HG03025 (cell line): ENCODE results near the gene KBTBD2.
"Not testable (repeated sequence)": the region's sequence is repeated elsewhere in the genome, so short reads cannot be mapped to it uniquely, and the experiment has no call there.

Experiments
- ATAC-seq: cut with Tn5 transposase; IDR thresholded peaks from one replicate; pipeline ENCODE4 v1.9.1; 2021; ENCODE audit warnings: mild to moderate bottlenecking, moderate library complexity; ENCODE audit not compliant: unreplicated experiment, low FRiP score

Gene KBTBD2

DNA sequence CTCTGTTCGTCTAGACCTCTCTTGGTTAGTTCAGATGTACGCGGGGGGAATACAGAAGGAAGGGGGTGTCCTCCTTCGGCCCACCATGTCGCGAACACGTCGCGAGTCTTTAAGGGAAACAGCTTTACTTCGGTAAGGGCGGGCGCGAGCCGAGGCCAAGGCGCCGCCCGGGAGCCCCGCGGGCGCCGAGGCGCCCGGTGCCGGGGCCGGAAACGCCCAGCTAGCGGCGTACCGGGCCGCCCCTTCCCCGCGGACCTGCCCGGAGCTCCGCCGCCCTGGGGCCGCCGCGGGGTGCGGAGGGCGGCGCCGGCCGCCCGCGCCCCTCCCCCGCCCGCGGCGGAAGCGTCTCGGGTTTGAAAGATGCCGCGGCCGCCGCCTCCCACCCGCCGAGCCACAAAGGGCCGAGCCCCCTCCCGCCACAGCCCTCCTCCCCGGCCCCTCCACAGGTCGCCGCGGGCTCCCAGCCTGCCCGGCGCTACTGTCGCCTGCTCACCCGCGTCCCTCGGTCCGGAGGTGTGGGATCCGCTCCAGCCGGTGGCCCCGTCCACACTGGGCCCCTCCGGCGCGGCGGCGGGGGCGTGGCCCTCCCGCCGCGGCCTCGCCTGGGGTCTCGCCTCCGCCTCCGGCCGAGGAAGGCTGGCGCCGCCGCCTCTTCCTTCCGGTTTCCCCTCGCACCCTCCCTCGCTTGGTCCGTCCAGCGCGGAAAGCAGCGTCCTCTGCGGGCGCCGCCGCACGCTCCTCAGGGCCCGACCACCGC lies at the start of gene KBTBD2:
Gene KBTBD2 (minus strand): TSS at position 718 of the 757 bp plus-strand sequence. CDS start 12,156 bp downstream, outside the sequence.
- ATAC-seq, result peak; percentile 71

DNA sequence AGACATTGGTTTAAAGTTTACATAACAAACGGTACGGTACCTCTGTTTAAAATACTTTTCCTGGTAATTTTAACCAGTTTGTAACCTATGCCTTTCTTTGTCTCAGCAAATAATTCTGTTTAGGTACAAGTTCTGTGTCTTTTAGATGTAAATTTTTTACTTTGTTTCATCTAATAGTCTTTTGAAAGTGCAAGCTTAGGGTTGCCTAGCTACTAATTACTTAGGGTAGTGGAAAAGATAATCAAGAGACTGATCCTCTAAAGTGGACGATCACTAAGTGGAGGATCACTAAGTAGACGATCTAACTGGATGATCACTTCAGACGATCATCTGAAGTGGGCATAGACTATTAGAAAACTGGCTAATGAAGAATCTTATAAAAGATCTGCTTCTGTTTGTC lies 49.6 kb upstream of the KBTBD2 start:
- ATAC-seq, result no peak

DNA sequence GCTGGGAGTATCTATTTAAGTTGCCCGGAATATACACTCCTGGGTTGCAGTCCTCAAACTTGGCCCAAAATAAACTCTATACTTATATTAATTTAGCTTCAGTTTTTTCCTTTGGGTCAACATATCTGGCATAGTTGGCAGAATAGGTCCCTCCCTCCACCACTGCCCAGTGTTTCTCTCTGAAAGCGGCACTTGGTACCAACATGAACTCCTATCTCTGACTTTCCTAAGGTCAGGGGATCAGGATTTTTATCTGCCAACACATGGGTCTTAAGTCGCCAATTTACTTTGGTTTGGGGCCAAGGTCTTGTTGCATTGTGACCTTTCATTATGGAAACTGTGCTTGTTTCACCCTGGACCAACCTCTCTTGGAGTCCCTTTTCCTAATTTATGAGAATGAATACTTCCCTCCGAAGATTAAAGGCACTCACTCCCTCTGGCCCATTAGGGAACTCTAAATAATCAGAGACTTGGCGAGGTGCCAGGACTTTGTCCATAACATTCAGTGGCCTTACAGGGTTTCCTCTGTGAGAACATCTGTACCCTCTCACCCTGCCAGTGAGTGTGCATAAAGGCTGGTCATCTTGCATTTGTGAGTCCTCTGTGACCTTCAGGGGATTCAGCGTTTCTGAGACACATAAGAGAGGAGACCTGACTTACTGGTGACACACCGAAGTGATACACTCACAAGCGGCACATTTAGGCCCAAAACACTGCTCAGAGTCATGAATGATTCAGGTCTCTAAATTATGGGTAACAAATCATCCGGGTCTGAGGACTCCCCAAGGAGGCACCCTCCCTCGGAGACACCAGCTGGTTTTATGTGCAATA lies 46.0 kb upstream of the KBTBD2 start:
- ATAC-seq, result no peak

DNA sequence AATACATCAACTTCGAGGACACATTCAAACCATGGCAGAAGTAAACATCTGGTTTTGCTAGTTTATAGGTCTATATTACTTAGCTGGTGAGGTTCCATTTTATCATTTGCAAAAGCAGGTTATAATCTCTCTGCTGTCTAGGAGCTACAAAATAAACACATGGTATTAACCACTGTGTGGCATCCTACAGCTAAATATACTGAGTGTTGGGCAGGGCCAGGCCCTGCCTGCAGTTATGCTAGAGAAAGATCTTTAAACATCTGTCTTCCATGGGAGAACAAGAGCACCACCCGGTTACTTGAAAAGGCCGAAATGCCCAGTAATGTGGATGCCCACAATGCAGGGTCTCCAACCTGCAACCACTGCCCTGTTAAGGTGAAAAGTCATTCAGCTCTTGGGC lies 45.1 kb upstream of the KBTBD2 start:
- ATAC-seq, result no peak

DNA sequence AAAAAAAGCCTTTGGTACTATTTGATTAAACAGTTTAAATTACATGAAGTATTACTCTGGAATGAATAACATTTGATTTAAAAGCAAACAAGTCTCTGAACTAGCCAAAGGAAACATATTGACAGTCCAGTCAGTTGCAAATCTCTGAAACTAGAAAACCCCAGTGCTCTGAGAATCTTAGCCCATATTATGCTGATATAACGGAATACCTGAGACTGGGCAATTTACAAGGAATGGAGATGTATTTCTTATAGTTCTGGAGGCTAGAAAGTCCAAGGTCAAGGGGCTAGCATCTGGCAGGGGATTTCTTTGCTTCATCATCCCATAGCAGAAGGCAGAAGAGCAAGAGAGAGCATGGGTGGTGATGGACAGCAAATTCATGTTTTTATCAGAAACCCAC lies 44.0 kb upstream of the KBTBD2 start:
- ATAC-seq, result no peak

DNA sequence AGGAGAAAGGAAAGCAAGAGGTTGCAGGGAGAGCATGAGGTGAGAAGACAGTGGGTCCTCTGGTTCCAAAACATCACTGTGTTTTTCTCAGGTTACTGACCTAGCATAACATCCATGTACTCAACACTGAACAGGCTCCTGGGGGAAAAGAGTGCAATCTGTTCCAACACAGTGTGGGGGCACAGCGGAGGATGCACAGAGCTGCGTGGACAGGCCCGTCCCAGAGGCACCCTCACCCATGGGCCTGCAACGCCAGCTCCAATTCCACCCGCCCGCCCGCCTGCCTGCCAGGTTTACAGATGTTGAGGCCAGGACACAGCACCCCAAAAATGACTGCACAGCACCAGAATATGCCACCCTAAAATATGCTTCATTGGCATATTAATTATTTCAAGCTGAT lies 38.8 kb upstream of the KBTBD2 start:
- no peak for ATAC-seq

DNA sequence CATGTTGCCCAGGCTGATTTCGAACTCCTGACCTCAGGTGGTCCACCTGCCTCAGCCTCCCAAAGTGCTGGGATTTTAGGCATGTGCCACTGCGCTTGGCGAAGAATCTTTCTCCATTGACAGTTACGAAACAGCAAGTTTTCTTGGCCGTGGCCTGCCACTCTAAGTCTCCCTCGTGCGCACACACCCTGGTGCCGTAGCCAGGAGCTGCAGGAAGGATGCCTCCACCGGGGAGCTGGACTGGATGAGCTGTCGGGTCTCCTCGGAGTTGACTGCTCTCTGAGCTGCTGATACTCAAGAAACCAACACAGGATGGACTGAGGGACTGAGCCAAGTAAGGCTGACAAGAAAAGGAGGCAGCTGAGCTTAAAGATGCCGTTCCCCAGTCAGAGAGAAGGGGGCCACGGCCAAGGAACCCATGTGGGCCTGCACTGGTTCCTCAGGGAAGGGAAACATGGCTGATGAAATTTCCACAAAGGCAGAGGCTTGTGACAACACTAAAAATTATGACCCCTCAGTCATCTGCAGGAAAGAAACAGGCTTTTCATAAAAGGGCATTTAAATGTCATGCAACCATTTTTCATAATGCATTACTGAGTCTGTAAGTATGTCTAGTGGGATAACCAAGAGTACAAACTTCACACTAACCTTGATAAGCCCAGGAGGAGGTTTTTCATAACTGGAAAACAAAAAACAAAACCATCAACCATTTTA lies 38.0 kb upstream of the KBTBD2 start:
- no peak for ATAC-seq

DNA sequence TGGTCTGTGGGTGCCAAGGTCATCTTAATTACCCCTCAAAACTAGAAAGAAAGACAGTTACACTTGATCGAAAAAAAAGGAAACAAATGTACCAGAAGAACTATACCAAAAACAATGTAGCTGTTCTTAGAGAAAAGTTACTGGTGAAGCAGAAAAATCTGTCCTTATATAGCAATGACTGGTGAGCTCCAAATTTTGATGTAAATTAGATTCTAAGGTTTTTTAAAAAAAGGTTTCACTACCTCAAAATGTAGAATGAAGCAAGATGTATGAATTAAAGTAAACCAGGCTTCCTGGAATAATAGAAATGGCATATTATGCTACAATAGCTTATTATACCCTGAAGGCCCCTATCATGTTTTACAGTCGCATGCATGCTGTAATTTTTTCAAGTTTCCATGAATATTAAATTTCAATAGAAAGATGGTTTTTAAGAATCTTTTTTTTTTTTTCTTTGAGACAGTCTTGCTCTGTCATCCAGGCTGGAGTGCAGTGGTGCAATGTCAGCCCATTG lies 37.3 kb upstream of the KBTBD2 start:
- no peak for ATAC-seq

DNA sequence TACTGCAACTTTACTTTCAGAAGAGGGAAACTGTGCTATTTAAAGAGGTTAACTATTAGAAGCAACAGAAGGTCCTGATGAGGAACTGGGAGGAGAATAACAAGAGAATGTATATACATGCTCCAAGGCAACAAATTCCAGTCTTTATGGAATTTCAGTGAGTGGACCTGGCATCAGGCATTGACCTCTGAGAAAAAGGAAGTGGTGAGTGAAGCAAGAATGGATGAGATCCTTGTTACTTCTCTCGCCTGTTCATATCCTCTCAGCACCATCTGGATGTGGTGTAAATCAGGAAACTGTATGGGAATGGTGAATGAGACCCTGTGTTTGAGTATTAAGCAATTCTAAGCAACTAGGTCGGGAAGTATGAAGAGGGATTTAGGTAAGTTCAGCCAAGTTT lies 30.3 kb upstream of the KBTBD2 start:
- no peak for ATAC-seq

DNA sequence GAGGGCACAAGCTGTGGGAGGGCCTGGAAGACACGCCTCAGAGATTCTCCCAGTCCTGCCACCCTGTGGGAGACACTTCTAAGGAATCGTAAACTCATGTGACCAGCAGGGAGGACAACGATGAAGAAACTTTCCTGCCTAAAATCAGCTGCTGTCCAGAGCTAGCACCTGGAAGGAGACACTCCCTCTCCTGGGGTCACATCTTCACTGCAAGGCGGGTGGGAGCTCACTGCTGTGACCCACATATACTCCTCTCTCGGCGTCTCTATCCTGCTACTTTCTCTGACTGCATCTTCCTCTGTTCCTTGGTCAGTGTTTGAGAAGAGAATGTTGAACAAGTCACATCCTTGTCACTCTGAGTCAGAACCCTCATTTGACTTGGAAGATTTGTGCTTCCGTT lies 25.4 kb upstream of the KBTBD2 start:
- ATAC-seq, result not testable (repeated sequence)

DNA sequence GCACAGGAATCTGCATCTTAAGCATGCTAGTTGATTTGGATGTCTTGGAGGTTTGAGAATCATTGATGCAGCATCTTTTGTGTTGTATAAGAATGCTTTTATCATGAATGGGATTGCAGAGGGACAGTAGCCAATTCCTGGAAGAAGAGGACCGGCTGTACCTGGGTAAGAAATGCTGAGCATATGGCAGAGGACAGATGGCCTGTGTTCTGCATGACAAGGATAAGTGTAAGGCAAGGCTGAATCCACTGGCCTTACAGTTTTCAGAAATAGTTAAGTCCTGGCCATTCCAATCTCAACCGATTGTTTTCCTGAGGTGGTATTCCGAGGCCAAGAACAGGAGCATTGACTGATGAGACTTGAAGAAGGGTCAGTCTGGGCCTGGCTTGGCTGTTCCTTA lies 24.4 kb upstream of the KBTBD2 start:
- ATAC-seq, result no peak

DNA sequence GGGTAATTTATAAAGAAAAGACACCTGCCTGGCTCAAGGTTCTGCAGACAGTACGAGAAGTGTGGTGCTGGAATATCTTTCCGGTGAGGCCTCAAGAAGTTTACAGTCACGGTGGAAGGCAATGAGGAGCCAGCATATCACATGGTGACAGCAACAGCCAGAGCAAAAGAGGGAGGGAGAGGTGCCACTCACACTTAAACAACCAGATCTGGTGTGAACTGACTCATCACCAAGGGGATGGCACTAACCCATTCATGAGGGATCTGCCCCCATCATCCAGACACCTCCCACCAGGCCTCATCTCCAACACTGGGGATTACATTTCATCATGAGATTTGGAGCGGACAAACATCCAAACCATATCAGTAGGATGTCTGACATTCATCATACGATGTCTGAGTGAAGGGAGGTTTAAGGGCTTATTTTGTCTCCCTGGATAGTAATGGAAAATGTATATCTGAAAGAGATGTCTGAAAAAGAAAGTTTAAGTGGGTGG lies 23.5 kb upstream of the KBTBD2 start:
- no peak for ATAC-seq

DNA sequence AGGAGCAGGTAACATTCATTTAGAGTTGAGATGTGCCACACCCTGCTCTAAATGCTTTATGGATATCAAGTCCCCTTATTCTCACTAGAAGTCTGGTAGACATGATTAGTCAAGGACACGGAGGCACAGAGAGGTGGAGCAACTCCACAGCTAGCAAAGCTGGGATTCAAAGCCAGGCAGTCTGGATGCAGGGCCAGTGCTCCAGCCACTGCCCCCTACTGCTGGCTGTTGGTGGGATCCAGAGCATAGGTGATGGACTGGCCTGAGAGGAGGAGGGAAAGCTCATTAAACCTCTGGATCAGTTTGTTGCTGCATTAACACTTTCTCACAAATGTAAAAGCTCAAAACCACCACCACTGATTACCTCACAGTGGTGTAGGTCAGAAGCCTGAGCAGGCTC lies 22.6 kb upstream of the KBTBD2 start:
- no peak for ATAC-seq

DNA sequence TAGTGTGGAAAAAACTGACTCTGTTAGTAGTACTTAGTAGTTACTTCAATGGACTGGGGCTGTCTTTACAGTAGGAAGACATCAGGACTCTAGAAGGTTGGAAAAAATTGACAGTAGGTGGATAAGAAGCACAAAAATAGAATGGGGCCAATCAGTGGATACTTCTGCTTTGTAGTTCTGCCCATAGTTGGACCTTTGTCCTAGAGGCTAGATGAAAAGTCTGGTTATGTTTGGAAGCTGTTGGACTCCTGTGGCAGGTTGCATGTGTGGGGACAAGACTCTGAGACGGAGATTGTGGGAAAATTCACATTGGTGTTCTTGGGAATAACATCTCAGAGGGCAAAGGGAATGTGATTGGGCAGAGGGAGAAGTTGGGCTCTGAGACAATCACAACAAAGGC lies 18.6 kb upstream of the KBTBD2 start:
- no peak for ATAC-seq

DNA sequence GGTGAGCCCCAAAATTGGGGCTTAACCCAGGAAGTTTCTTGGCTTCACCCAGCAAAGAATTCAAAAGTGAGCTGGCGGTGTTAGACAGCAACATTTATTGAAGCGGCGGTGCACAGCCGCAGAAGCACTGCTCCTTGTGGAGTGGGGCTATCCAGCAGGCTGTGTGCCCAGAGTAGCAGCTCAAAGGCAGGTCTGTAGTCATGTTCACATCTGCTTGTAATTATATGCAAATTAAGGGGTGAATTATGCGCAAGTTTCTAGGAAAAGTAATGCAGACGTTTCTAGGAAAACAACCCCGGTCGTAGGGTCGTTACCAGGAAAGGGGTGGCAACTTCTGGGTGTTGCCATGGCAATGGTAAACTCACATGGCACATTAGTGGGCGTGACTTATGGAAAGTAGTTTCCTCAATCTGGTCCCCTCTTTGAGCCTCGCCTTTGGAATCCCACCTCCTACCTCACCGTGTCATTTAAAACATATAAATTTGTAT lies 13.7 kb upstream of the KBTBD2 start:
- no peak for ATAC-seq

DNA sequence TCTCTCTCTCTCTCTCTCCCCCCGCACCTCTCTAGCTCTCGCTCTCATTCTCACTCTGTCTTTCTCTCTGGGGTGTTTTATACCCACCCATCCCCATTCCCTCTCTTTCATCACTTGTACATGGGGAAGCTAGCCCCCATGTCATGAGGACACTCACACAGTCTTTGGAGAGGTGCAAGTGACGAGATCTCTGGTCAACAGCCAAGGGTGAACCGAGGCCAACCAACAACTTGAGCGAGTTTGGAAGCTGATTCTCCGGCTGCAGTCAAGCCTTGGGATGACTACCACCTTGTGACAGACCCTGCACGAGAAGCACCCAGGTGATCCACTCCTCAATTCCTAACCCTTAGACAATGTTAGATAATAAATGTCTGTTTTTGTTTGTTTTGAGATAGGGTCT lies 10.1 kb upstream of the KBTBD2 start:
- ATAC-seq, result no peak

DNA sequence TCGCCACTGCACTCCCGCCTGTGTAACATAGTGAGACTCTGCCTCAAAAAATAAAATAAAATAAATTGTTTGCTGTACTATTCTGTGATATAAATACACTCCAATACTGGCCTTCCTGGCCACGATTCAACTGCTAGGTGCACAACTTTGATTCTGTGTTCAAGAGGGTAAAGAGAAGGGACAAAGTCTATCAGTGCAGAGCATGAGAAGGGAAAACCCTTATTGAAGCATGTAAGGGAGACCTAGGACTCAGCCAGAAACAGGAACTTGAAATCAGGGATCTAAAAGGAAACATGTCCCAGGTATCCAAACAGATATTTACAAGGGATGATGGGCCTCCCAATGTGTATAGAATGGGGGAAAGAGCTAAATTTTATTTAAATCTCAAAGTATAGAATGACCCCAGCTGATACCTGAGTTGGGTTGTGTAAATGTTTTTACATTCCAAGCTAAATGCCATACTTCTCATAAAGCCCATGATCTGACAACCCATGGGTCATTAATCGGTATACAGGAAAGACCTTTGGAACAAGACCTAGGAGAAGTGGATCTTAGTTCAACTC lies 9.0 kb upstream of the KBTBD2 start:
- ATAC-seq, result no peak

DNA sequence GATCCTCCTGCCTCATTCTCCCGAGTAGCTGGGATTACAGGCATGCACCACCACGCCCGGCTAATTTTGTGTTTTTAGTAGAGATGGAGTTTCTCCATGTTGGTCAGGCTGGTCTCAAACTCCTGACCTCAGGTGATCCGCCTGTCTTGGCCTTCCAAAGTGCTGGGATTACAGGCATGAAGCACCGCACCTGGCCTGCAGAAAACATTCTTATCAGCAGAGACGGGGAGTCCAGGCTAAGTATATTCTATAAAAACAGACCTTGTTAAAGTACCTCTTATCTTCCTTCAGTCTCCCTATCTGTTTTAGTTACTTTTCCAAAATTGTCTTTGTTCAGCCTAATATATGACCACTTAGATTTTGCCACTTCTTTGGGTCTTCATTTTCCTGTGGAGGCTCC lies 5.8 kb upstream of the KBTBD2 start:
- ATAC-seq, result not testable (repeated sequence)

DNA sequence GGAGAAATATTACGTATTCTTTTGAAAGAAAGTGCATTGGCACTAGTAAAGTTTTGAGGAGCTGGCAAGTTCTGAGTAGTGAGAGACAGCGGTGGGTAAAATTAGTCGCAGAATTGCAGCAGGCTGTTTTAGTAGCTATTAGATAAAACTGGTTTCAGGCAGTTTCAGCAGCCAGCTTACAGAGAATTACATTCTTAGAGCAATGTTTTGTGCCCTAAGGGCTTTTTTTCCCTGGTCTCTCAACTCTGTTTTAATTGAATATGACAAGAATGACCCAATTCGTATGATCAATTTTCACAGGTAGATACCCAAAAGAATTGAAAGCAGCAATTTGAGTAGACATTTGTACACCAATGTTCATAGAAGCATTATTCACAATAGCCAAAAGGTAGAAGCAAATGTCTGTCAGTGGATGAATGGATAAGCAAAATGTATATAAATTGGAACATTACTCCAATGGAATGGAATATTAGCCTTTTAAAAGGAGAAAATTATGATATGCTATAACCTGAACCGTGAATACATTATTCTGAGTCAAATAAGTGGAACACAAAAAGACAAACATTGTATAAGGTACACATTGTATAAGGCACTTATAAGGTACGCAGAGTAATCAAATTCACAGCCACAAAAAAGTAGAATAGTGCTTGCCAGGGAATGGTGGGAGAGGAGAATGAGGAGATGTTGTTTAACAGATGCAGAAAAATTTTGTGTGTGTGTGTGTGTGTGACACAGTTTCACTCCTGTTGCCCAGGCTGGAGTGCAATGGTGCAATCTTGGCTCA lies 5.2 kb upstream of the KBTBD2 start:
- ATAC-seq, result no peak

DNA sequence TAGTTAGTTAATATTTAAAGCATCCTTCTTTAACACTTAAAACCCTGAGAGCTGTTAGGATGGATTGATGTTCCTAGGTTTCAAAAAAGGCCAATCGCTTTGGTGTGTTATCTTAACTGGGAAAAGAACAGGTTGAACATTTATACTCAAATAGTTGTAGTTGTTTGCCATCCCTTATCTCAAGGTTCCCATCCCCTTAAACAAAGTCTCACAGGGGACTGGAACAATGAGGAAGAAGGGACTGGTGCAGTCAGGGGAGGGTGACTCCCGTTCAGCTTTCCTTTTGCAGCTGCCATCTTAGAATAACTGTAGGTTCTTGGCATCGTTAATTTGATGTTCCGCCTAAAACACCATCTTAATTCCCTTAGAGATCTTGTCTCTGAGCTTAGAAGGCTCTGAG lies 2.6 kb upstream of the KBTBD2 start:
- ATAC-seq, result no peak
